Fibroblast of villous mesenchyme (primary cell): ENCODE measurements around the gene EXD1. TPM values are rescaled to one million over a fixed set of nuclear protein-coding genes. Genes with fewer than 3 reads are reported as not detected.
A peak's percentile ranks its signal among the peaks of the same experiment; 100 is the strongest.

Experiments
- DNase-seq: peaks from one replicate; pipeline ENCODE4 v3.0.0-alpha.2; 2010; ENCODE audit warnings: low read depth
- H3K4me3 ChIP-seq: 2 replicates; pipeline ENCODE4 v1.5.1; 2011; ENCODE audit warnings: low read depth, mild to moderate bottlenecking, low read length
- total RNA-seq: library from RNA; depleted of rRNA; stranded (reverse); fragments of >200 nt; gene quantifications from 2 replicates; pipeline ENCODE4 v1.2.3, GENCODE V29; 2012
- TF ChIP-seq, protein P1 (sequence below): IDR thresholded peaks from 2 replicates; pipeline ENCODE4 v1.5.1; 2012; ENCODE audit warnings: low read depth, mild to moderate bottlenecking, low read length; ENCODE audit not compliant: insufficient read depth

EXD1 gene
- total RNA-seq, 1 donor = under 0.01 TPM

DNA sequence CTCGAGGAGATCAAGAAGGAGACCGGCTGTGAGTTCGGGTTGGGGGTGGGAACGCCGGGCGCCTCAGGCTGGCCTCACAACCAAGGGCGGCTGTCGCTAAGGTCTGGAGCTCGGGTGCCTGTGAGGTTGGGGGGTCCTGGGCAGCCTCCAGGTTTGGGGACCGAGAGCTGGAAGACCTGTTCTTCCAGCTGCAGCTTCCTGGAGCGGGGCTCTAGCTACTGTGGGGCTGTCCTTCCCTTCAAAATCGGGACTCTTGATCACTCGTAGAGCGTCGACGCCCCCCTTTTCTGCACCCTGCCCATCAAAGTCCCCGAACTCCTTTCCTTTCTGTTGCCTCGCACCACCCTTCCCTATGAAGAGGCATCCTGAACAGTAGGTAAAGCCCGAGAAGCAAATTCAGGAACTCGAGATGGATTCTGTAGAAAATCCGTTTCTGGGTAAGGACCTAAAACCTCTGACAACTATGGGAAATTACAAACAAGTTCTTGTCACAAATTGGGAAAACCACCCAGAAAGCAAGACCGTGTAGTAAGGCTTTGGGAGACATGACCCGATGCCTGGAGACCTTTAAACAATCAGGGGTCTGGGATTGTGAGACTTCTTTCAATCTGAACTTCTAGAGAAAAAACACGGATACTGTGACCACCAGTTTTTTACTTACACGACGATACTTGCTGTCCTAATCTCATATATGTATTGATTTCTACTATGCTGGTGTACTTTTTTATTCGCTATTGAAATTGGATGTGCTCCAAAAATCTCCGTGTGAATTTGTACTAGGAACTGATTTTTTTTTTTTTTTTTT, 1.1 kb upstream of the EXD1 start:
- TF ChIP-seq, protein P1, sequence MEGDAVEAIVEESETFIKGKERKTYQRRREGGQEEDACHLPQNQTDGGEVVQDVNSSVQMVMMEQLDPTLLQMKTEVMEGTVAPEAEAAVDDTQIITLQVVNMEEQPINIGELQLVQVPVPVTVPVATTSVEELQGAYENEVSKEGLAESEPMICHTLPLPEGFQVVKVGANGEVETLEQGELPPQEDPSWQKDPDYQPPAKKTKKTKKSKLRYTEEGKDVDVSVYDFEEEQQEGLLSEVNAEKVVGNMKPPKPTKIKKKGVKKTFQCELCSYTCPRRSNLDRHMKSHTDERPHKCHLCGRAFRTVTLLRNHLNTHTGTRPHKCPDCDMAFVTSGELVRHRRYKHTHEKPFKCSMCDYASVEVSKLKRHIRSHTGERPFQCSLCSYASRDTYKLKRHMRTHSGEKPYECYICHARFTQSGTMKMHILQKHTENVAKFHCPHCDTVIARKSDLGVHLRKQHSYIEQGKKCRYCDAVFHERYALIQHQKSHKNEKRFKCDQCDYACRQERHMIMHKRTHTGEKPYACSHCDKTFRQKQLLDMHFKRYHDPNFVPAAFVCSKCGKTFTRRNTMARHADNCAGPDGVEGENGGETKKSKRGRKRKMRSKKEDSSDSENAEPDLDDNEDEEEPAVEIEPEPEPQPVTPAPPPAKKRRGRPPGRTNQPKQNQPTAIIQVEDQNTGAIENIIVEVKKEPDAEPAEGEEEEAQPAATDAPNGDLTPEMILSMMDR = no peak
- peak overlapping the region; percentile 97 for H3K4me3 ChIP-seq
- DNase-seq = peak; percentile 17

DNA sequence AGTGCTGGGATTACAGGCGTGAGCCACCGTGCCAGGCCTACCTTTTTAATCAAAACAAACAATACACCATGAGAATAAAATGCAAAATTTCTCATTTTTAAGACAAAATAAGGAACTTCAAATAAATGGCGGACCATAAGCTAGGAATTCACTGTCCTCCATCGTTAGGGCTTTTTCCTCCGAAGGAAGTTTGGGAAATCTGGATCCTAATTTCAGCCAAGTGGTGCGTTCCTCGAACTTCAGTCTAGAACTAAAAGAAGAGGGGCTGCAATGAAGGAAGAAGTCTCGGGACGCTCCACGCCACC, 260 bp downstream of the EXD1 start:
- H3K4me3 ChIP-seq = peak overlapping the region; percentile 97
- TF ChIP-seq, protein P1 = no peak
- no peak for DNase-seq

DNA sequence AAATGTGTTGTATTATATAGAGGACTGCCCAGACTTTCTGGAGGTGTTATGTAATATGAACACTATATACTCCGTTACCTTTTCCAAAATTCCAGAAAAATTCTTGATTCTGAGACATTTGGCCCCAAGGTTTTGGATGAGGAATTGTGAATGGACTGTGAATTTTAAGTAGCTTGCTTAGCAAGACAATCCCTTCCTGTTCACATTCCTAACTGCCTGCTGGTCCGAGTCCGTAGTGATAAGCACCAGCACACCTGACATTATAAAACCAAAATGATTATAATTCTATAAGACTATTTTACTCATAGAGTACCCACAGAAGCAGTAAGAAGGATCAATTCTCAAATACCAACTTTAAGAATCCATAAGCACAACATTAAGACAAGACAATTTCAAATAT, 11.2 kb downstream of the EXD1 start:
- TF ChIP-seq, protein P1 = no peak
- DNase-seq = no peak
- H3K4me3 ChIP-seq = no peak overlapping the region

DNA sequence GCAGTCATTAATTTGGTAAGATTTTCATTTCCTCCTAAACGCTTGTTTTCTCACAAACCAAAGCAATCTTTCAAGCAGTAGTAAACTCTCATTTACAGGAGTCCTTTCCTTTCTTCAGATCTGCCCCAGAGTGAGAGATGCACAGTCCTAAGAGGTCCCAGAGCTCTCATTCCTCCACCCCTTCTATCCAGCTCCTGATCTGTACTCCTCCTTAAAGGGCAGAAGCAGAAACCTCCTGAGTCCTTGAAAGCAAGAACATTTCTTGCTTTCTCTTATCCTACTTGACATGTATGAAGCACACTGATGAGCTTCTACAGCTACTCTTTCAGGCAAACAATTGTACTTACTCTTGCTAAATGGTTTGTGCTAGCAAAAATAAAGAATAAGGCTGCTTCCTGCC, 11.7 kb downstream of the EXD1 start:
- DNase-seq = no peak
- H3K4me3 ChIP-seq = no peak overlapping the region
- TF ChIP-seq, protein P1 = no peak

DNA sequence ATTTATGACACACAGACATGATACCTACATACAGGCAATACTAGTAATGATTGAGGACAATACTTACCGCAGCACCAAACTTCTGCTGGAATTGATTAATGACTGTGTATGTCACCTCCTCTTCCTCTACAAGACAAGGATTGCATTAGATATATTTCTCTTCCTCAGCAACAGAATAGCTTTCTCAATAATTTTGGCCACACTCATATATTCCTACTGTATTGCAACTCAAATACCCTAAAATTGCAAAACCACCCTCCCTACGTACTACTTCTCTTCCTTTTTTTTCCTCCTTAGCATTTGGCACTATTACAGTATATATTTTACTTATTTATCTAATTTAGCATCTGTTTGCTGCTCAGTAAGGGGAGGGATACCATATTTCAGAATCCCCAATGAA, 14.8 kb downstream of the EXD1 start:
- H3K4me3 ChIP-seq = no peak overlapping the region
- no peak for DNase-seq
- TF ChIP-seq, protein P1 = no peak

DNA sequence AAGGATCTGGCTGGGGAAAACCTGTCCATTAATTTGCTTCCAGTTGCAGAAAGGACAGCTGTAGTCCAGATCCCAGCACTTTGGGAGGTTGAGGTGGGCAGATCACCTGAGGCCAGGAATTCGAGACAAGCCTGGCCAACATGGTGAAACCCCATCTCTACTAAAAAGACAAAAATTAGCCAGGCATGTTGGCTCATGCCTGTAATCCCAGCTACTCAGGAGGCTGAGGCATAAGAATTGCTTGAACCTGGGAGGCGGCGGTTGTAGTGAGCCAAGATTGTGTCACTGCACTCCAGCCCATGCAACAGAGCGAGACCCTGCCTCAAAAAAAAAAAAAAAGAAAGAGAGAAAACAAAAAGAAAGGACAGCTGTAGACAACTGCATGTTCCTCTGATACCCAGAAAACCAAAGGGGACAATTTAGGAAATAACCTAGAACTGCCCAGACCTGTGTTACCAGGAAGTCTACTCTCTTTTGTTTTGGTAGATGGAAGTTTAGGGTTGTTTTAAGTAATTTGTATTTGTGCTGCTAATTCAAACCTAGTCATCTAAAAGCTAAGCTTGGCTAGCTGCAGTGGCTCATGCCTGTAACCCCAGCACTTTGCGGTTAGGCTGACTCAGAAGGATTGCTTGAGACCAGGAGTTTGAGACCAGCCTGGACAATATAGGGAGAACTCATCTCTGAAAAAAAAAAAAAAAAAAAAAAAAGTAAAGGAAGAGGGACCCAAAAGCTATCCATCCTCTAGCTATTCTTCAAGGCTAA, 22.7 kb downstream of the EXD1 start:
- H3K4me3 ChIP-seq = no peak overlapping the region
- TF ChIP-seq, protein P1 = no peak
- peak; percentile 23 for DNase-seq

DNA sequence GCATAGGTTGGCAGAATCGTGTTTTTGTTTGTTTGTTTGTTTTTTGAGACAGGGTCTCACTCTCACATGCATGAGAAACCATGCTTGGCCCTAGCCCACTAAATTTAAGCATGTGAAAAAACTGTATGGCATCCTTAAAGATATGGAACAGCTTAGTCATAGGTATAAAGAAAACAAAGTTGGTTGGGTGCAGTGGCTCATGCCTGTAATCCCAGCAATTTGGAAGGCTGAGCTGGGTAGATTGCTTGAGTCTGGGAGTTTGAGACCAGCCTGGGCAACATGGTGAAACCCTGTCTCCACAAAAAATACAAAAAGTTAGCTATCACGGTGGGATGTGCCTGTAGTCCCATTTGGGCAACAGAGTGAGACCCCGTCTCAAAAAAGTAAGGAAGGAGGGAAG, 25.2 kb downstream of the EXD1 start:
- TF ChIP-seq, protein P1 = no peak
- no peak overlapping the region for H3K4me3 ChIP-seq
- DNase-seq = no peak
